Gastrocnemius medialis (tissue), 4 donors: Measurements from ENCODE around the gene TCF4.

Source experiments
- POLR2A ChIP-seq, 2 donors: fragments of 450-650 bp; IDR thresholded peaks; one replicate each; pipeline ENCODE4 v1.6.1; 2017; ENCODE audit warnings: antibody characterized with exemption in 2 of 2, mild to moderate bottlenecking in 2 of 2, moderate library complexity in 2 of 2
- TF ChIP-seq, protein P1 (sequence below), 5 experiments: fragments of 450-650 bp in 3 of 5; fragments of 200-600 bp in 2 of 5; sonication (generic) in 2 of 5; IDR thresholded peaks in 4 of 5; conservative IDR thresholded peaks in 1 of 5; 1 replicate in 4 of 5; 2 replicates in 1 of 5; pipeline ENCODE4 v1.5.1; 2016 to 2019; ENCODE audit warnings: antibody characterized with exemption in 5 of 5, mild to moderate bottlenecking in 3 of 5, moderate library complexity in 3 of 5

DNA sequence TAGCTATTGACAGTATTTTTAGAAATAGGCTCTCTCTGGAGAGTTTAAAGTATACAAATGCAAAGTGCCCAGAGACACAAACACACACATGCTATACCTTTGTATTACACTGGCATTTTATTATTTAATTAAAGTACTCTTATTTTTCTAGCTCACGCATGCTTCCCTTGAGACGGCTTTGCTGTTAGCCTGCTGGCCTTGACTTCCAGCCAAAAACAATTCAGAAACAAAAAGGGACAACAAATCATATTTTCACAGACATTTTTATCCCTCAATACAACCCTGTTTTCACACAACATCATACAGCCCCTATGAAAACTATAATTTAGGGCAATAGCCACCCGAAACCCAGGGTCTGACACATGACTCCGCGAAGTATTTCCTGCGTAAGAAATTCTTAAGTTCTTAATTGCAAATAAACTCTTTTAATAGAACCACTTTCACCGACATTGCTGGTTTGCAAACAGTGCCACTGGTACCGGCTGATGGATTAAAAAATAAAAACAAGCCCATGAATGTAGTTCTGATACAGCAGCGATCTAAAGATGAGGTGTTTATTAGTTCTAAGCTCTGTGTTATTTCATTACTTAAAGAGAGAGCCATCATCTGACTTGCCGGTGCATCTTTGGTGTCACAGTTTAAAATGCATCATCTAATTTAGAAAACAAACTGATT is 185.1 kb downstream of the TCF4 start:
- TF ChIP-seq POLR2A (IDR thresholded peaks at IDR 0.05) = no peak
- TF ChIP-seq, protein P1, sequence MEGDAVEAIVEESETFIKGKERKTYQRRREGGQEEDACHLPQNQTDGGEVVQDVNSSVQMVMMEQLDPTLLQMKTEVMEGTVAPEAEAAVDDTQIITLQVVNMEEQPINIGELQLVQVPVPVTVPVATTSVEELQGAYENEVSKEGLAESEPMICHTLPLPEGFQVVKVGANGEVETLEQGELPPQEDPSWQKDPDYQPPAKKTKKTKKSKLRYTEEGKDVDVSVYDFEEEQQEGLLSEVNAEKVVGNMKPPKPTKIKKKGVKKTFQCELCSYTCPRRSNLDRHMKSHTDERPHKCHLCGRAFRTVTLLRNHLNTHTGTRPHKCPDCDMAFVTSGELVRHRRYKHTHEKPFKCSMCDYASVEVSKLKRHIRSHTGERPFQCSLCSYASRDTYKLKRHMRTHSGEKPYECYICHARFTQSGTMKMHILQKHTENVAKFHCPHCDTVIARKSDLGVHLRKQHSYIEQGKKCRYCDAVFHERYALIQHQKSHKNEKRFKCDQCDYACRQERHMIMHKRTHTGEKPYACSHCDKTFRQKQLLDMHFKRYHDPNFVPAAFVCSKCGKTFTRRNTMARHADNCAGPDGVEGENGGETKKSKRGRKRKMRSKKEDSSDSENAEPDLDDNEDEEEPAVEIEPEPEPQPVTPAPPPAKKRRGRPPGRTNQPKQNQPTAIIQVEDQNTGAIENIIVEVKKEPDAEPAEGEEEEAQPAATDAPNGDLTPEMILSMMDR (IDR thresholded peaks at IDR 0.05 in 4 of 5, conservative IDR thresholded peaks at IDR 0.05 in 1 of 5) = no peak
